GM19239 (cell line): ENCODE measurements around the gene FBP2.
"Not testable (repeated sequence)": the region's sequence is repeated elsewhere in the genome, so short reads cannot be mapped to it uniquely, and the experiment has no call there.

Source experiments
- DNase-seq: peaks from one replicate; pipeline ENCODE4 v3.0.0; 2011; ENCODE audit warnings: low spot score; ENCODE audit not compliant: insufficient read length
- FAIRE-seq: peaks from 2 replicates; lab custom pipeline; 2011; peaks lifted over from hg19 to GRCh38; lab: Jason Lieb, UNC

The FBP2 gene

GRCh38 chr9:94607423-94607691 is 13.7 kb upstream of the FBP2 start:
- FAIRE-seq, result no peak
- no peak for DNase-seq

GRCh38 chr9:94606646-94607422 is 13.2 kb upstream of the FBP2 start:
- FAIRE-seq (no peak), DNase-seq (no peak)

- DNase-seq (peak; percentile 81), FAIRE-seq (peak; percentile 67)
Observed at GRCh38 chr9:94603259-94604160, 9.9 kb upstream of the FBP2 start.

- FAIRE-seq, result no peak
- no peak for DNase-seq
Observed at GRCh38 chr9:94602666-94603065, 9.0 kb upstream of the FBP2 start.

GRCh38 chr9:94600715-94601114 is 7.1 kb upstream of the FBP2 start:
- no peak for FAIRE-seq
- DNase-seq, result no peak

- FAIRE-seq (no peak), DNase-seq (no peak)
Observed at GRCh38 chr9:94600258-94600657, 6.6 kb upstream of the FBP2 start.

GRCh38 chr9:94599102-94599501 is 5.5 kb upstream of the FBP2 start:
- FAIRE-seq (no peak), DNase-seq (no peak)

- not testable (repeated sequence) for DNase-seq, FAIRE-seq
Observed at GRCh38 chr9:94592683-94593082, 941 bp downstream of the FBP2 start.

GRCh38 chr9:94591876-94592275 is 1.7 kb downstream of the FBP2 start:
- DNase-seq (no peak), FAIRE-seq (no peak)

GRCh38 chr9:94591046-94591545 is 2.5 kb downstream of the FBP2 start:
- not testable (repeated sequence) for DNase-seq, FAIRE-seq

- no peak for FAIRE-seq
- no peak for DNase-seq
Observed at GRCh38 chr9:94588681-94589080, 4.9 kb downstream of the FBP2 start.

- DNase-seq, result no peak
Observed at GRCh38 chr9:94586814-94587213, 6.8 kb downstream of the FBP2 start.

GRCh38 chr9:94586316-94586715 is 7.3 kb downstream of the FBP2 start:
- FAIRE-seq (no peak), DNase-seq (no peak)

More at GRCh38 chr9:94586814-94587213, 6.8 kb downstream of the FBP2 start:
- no peak for FAIRE-seq

- FAIRE-seq (no peak), DNase-seq (no peak)
Observed at GRCh38 chr9:94584555-94584954, 9.1 kb downstream of the FBP2 start.

- no peak for FAIRE-seq
Observed at GRCh38 chr9:94581728-94582127, 11.9 kb downstream of the FBP2 start.

GRCh38 chr9:94577571-94577970 is 16.1 kb downstream of the FBP2 start:
- no peak for DNase-seq
- peak; percentile 4 for FAIRE-seq

More at GRCh38 chr9:94581728-94582127, 11.9 kb downstream of the FBP2 start:
- no peak for DNase-seq

- DNase-seq, result no peak
- peak; percentile 54 for FAIRE-seq
Observed at GRCh38 chr9:94577036-94577435, 16.6 kb downstream of the FBP2 start.

GRCh38 chr9:94576131-94576530 is 17.5 kb downstream of the FBP2 start:
- FAIRE-seq (no peak), DNase-seq (no peak)

GRCh38 chr9:94568972-94569712 is 24.5 kb downstream of the FBP2 start:
- no peak for DNase-seq
- no peak for FAIRE-seq

- FAIRE-seq (no peak), DNase-seq (no peak)
Observed at GRCh38 chr9:94568250-94568889, 25.3 kb downstream of the FBP2 start.
